ENCODE results near the gene NCOA5.

NCOA5 gene

DNA sequence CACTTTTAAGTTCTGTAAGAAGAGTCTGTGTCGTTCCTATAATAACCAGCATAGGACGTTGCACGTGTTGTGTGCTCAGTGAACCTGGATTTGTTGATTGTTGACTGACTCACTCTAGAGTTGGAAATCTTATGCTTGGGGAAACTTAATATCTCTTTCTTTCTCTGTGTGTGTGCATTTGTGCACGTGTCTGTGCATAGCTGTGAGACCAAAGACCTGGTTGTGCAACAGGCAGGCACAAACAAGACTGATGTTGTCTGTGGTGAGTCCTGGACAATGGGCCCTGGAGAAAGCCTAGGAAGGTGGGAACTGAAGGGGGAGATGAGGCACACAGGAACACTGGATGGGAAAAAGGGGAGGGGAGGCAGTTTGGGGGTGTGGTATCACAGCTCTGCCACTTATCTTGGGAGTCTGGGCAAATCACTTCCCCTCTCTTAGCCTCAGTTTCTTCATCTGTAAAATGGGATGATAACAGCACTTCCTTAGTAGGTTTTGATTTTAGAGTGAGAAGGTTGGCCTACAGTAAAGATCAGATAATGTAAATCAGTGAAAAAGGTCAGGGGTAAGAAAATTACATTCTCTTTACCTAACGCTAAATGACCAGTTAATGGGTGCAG is 36.8 kb upstream of the NCOA5 start:
- TF ChIP-seq ZNF274 (IDR thresholded peaks at IDR 0.05; ENCODE audit: low read depth, low read length), result no peak

DNA sequence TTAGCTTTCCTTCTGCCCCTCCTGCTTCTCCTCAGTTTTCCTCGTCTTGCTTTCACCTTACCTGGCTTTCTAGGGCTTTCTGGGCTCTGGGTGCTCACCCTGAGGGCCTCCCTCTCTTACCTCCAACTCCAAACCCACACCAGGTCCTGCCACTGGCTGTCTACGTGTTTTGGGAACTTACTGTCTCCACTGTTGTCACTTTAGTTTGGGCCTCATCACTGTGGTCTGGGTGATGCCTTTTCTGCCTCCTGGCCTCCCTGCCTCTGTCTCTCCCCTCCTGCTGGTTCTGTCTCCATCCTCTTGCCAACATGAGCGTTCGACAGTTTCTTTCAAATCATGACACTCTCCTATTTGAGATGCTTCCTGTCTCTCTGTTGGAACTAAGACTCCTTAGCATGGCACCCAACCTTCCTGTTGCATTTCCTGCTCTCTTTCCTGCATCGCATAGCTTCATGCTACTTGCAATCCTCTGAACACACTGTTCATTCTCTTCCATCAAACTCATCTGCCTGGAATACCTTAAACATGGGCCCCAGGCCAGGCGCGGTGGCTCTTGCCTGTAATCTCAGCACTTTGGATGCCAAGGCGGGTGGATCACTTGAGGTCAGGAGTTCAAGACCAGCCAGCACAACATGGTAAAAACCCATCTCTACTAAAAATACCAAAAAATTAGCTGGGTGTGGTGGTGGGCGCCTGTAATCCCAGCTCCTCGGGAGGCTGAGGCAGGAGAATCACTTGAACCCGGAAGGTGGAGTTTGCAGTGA is 33.9 kb upstream of the NCOA5 start:
- no peak for TF ChIP-seq ZNF274 (IDR thresholded peaks at IDR 0.05; ENCODE audit: low read depth, low read length)
- H3K4me3 ChIP-seq (ENCODE audit: low read length), result no peak overlapping the region

More for the DNA sequence above, 36.8 kb upstream of the NCOA5 start:
- no peak overlapping the region for H3K4me3 ChIP-seq (ENCODE audit: low read length)

GRCh38 chr20:46122516-46123481 is 33.0 kb upstream of the NCOA5 start:
- TF ChIP-seq ZNF274 (IDR thresholded peaks at IDR 0.05; ENCODE audit: low read depth, low read length), result no peak
- H3K4me3 ChIP-seq (ENCODE audit: low read length), result no peak overlapping the region

GRCh38 chr20:46122071-46122470 is 32.3 kb upstream of the NCOA5 start:
- TF ChIP-seq ZNF274 (IDR thresholded peaks at IDR 0.05; ENCODE audit: low read depth, low read length), result no peak
- no peak overlapping the region for H3K4me3 ChIP-seq (ENCODE audit: low read length)

DNA sequence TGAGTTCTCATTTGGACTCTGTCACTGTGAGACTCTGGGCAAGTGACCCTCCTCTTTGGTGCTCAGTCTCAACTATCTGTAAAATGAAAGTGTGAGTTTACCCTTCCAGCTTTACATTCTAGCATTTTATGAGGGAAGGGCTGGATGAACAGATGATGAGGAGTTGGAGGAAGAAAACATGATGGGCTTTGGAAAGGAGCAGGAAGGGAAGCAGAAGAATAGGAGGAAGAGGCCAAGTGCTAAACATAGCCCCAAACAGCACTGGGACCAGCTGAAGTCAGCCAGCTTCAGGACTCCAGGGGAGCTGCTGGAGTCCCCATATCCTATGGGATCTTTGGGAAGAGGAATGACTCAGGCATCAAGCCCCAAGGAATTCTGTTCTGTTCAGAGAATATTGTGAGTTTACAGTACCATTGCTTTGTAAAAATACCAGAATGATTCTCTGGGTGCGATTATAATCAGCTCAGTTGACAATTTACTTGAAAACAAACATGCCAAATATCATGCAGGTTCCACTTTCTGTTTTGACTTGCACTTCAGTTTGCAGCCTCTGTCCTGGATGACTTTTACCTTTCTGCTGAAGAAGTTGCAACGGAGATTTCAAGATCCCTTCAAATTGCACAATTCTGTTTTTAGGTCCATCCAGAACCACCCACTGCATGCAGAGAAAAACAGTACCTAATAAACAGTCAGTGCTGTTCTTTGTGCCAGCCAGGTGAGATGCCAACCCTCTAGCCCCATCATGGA is 31.6 kb upstream of the NCOA5 start:
- peak overlapping the region; percentile 67 for H3K4me3 ChIP-seq (ENCODE audit: low read length)
- TF ChIP-seq ZNF274 (IDR thresholded peaks at IDR 0.05; ENCODE audit: low read depth, low read length), result no peak

GRCh38 chr20:46120136-46120535 is 30.4 kb upstream of the NCOA5 start:
- peak overlapping the region; percentile 67 for H3K4me3 ChIP-seq (ENCODE audit: low read length)
- TF ChIP-seq ZNF274 (IDR thresholded peaks at IDR 0.05; ENCODE audit: low read depth, low read length), result no peak

GRCh38 chr20:46119547-46119946 is 29.8 kb upstream of the NCOA5 start:
- H3K4me3 ChIP-seq (ENCODE audit: low read length), result peak overlapping the region; percentile 67
- TF ChIP-seq ZNF274 (IDR thresholded peaks at IDR 0.05; ENCODE audit: low read depth, low read length), result no peak

- no peak for TF ChIP-seq ZNF274 (IDR thresholded peaks at IDR 0.05; ENCODE audit: low read depth, low read length)
- peak overlapping the region; percentile 67 for H3K4me3 ChIP-seq (ENCODE audit: low read length)
Measured at GRCh38 chr20:46119028-46119546, 29.3 kb upstream of the NCOA5 start.

GRCh38 chr20:46118481-46119020 is 28.8 kb upstream of the NCOA5 start:
- peak overlapping the region; percentile 67 for H3K4me3 ChIP-seq (ENCODE audit: low read length)
- TF ChIP-seq ZNF274 (IDR thresholded peaks at IDR 0.05; ENCODE audit: low read depth, low read length), result no peak

DNA sequence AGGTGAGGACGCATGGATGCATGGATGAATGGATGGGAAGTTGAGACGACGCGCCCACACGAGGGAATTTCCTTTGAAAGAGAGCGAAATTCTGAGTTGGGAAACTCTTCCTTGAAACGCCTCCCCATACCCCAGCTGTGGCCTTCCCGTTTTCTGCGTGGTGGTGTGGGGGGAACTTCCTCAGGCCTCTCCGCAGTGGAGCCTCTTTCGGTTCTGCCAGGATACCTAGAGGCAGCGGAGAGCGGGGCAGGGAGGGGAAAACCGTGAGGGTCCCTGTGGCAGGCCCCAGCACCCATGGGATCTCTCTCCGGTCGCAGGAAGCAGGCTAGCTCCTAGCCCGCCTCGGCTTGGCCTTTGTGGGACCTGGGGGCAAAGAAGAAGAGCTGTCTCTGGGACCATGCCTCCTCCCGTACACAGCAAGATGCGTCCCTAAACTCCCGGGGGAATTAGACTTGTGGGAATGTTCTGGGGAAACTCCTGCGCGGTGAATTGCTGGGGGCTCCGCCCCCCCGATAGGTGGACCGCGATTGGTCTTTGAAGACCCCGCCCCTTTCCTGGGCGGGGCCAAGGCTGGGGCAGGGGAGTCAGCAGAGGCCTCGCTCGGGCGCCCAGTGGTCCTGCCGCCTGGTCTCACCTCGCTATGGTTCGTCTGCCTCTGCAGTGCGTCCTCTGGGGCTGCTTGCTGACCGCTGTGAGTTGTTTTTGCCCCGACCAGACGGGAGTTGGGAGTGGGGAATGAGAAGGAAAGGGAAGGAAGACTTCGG is 28.1 kb upstream of the NCOA5 start, which contains the start of gene CD40:
Gene CD40 (plus strand): TSS at position 611 of the 764 bp plus-strand sequence. CDS start 30 bp downstream, at position 641.
- peak within 1 kb of the TSS; percentile 67 for H3K4me3 ChIP-seq (ENCODE audit: low read length)
- no peak for TF ChIP-seq ZNF274 (IDR thresholded peaks at IDR 0.05; ENCODE audit: low read depth, low read length)

- TF ChIP-seq ZNF274 (IDR thresholded peaks at IDR 0.05; ENCODE audit: low read depth, low read length), result no peak
- no peak overlapping the region for H3K4me3 ChIP-seq (ENCODE audit: low read length)
Measured at GRCh38 chr20:46114449-46114848, 24.7 kb upstream of the NCOA5 start.

DNA sequence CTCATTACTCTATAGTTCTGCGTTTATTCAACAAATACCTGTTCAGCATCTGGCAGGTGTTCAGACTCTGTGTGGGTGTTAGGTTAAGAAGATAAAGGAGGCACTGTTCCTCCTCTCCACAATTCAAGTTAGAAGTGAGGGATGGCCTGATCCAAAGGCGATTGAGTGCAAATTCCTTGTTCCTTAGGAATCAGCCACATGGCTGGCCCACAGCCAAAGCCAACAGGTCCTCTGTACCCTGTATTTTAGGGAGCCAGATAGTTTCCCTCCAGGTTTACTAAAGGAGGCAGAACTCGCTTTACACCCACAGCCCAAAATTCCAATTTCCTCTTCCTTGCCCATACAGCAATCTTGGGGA is 23.3 kb upstream of the NCOA5 start:
- TF ChIP-seq ZNF274 (IDR thresholded peaks at IDR 0.05; ENCODE audit: low read depth, low read length), result no peak

More for the DNA sequence above, 23.3 kb upstream of the NCOA5 start:
- no peak overlapping the region for H3K4me3 ChIP-seq (ENCODE audit: low read length)

All from GM08714 (cell line).